ENCODE results near the gene HNRNPM. TPM values are rescaled to one million over a fixed set of nuclear protein-coding genes. Genes with fewer than 3 reads are reported as not detected.
A peak's percentile ranks its signal among the peaks of the same experiment; 100 is the strongest.

The HNRNPM gene
- total and polyA plus RNA-seq, 2 experiments from 2014 or later, result 79.1 to 246 TPM

- TF ChIP-seq, protein P1, sequence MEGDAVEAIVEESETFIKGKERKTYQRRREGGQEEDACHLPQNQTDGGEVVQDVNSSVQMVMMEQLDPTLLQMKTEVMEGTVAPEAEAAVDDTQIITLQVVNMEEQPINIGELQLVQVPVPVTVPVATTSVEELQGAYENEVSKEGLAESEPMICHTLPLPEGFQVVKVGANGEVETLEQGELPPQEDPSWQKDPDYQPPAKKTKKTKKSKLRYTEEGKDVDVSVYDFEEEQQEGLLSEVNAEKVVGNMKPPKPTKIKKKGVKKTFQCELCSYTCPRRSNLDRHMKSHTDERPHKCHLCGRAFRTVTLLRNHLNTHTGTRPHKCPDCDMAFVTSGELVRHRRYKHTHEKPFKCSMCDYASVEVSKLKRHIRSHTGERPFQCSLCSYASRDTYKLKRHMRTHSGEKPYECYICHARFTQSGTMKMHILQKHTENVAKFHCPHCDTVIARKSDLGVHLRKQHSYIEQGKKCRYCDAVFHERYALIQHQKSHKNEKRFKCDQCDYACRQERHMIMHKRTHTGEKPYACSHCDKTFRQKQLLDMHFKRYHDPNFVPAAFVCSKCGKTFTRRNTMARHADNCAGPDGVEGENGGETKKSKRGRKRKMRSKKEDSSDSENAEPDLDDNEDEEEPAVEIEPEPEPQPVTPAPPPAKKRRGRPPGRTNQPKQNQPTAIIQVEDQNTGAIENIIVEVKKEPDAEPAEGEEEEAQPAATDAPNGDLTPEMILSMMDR (IDR thresholded peaks at IDR 0.05; ENCODE audit: low read depth, low read length), result no peak
- Histone ChIP-seq H3K4me1 (ENCODE audit: low read depth) (no peaks in the 10 kb centered on the region), H3K9me3 (ENCODE audit: low read depth) (no peaks in the 10 kb centered on the region), H3K27ac (peak overlapping the region; percentile 98), H3K4me3 (peak overlapping the region; percentile 78), H3K36me3 (no peaks in the 10 kb centered on the region), H3K27me3 (no peaks in the 10 kb centered on the region)
- DNase-seq (ENCODE audit: low read depth in 1 of 2, low spot score in 1 of 2), result peak; percentile 95 to 97
Measured at GRCh38 chr19:8526345-8527091, 81.7 kb downstream of the HNRNPM start.

GRCh38 chr19:8528500-8528899, 83.7 kb downstream of the HNRNPM start:
- DNase-seq (ENCODE audit: low read depth in 1 of 2, low spot score in 1 of 2), result peak in 1 of 2 donors; percentile 11
- Histone ChIP-seq H3K4me3 (no peak overlapping the region), H3K4me1 (ENCODE audit: low read depth) (no peaks in the 10 kb centered on the region), H3K9me3 (ENCODE audit: low read depth) (no peaks in the 10 kb centered on the region), H3K27ac (no peak overlapping the region), H3K36me3 (no peaks in the 10 kb centered on the region), H3K27me3 (no peaks in the 10 kb centered on the region)
- TF ChIP-seq, protein P1 (IDR thresholded peaks at IDR 0.05; ENCODE audit: low read depth, low read length), result no peak

- Histone ChIP-seq H3K27me3 (no peaks in the 10 kb centered on the region), H3K36me3 (no peaks in the 10 kb centered on the region), H3K4me3 (no peak overlapping the region), H3K27ac (no peak overlapping the region), H3K4me1 (ENCODE audit: low read depth) (no peaks in the 10 kb centered on the region), H3K9me3 (ENCODE audit: low read depth) (no peaks in the 10 kb centered on the region)
- TF ChIP-seq, protein P1 (IDR thresholded peaks at IDR 0.05; ENCODE audit: low read depth, low read length), result no peak
- DNase-seq (ENCODE audit: low read depth in 1 of 2, low spot score in 1 of 2), result no peak
Measured at GRCh38 chr19:8529369-8530006, 84.7 kb downstream of the HNRNPM start.

DNA sequence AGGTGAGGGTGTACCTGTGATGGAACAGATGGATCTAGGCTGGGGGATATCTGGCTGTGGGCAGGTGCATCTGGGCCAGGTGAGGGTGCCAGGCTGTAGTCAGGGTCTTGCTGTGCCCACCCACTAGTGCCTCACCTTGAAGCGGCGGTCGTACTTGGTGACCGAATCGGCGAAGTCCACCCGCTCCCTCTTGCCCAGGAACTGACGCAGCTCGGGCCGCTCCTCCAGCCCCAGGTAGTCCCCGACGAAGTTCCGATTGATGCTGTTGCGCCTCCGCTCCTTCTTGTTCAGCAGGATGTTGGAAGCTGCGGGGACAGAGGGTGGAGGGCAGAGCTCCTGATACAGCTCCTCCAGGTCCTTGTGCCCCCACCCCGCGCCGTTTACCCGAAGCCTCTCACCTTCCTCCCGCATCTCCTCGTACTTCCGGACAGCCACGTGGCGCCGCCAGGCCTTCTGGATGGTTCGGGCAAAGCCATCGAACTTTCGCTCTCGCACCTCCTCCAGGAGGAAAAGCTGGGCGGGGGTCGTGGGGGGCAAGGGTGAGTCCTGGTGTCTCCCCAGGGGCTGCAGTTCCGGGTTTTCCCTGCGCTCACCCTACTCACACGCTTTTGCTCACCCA, 85.4 kb downstream of the HNRNPM start:
- H3K27me3 ChIP-seq, result no peaks in the 10 kb centered on the region
- H3K4me3 ChIP-seq, result no peak overlapping the region
- no peaks in the 10 kb centered on the region for H3K36me3 ChIP-seq
- no peaks in the 10 kb centered on the region for H3K9me3 ChIP-seq (ENCODE audit: low read depth)
- no peak for DNase-seq (ENCODE audit: low read depth in 1 of 2, low spot score in 1 of 2)
- H3K4me1 ChIP-seq (ENCODE audit: low read depth), result no peaks in the 10 kb centered on the region
- H3K27ac ChIP-seq, result no peak overlapping the region
- TF ChIP-seq, protein P1 (IDR thresholded peaks at IDR 0.05; ENCODE audit: low read depth, low read length), result no peak

GRCh38 chr19:8531470-8531869, 86.7 kb downstream of the HNRNPM start:
- Histone ChIP-seq H3K27me3 (no peaks in the 10 kb centered on the region), H3K27ac (no peak overlapping the region), H3K36me3 (no peaks in the 10 kb centered on the region), H3K9me3 (ENCODE audit: low read depth) (no peaks in the 10 kb centered on the region), H3K4me3 (no peak overlapping the region), H3K4me1 (ENCODE audit: low read depth) (no peaks in the 10 kb centered on the region)
- DNase-seq (ENCODE audit: low read depth in 1 of 2, low spot score in 1 of 2), result no peak
- TF ChIP-seq, protein P1 (IDR thresholded peaks at IDR 0.05; ENCODE audit: low read depth, low read length), result no peak
